ENCODE measurements around the gene CCDC136. TPM values are rescaled to one million over a fixed set of nuclear protein-coding genes. Genes with fewer than 3 reads are reported as not detected.

CCDC136 gene
- total RNA-seq, 1 donor from 2014 or later = 0.26 TPM

- no peak for TF ChIP-seq CTCF (IDR thresholded peaks at IDR 0.05; ENCODE audit: insufficient read depth, low read length, severe bottlenecking)
- FAIRE-seq = no peak
Observed at GRCh38 chr7:128839751-128840177, 48.0 kb downstream of the CCDC136 start.

GRCh38 chr7:128840326-128841170, 48.8 kb downstream of the CCDC136 start:
- H3K27me3 ChIP-seq (ENCODE audit: control insufficient read depth, insufficient read depth, low read length) = no peaks in the 10 kb centered on the region
- no peak for DNase-seq (ENCODE audit: low read depth)
- no peaks in the 10 kb centered on the region for H3K36me3 ChIP-seq (ENCODE audit: control insufficient read depth, insufficient read depth, low read length)
- H3K4me3 ChIP-seq (ENCODE audit: low read depth, low read length) = no peak overlapping the region
- no peak for FAIRE-seq
- TF ChIP-seq CTCF (IDR thresholded peaks at IDR 0.05; ENCODE audit: insufficient read depth, low read length, severe bottlenecking) = no peak

More at GRCh38 chr7:128839751-128840177, 48.0 kb downstream of the CCDC136 start:
- H3K27me3 ChIP-seq (ENCODE audit: control insufficient read depth, insufficient read depth, low read length) = no peaks in the 10 kb centered on the region
- DNase-seq (ENCODE audit: low read depth) = no peak
- no peak overlapping the region for H3K4me3 ChIP-seq (ENCODE audit: low read depth, low read length)
- H3K36me3 ChIP-seq (ENCODE audit: control insufficient read depth, insufficient read depth, low read length) = no peaks in the 10 kb centered on the region

GRCh38 chr7:128841171-128841690, 49.5 kb downstream of the CCDC136 start:
- no peak for TF ChIP-seq CTCF (IDR thresholded peaks at IDR 0.05; ENCODE audit: insufficient read depth, low read length, severe bottlenecking)
- Histone ChIP-seq H3K4me3 (ENCODE audit: low read depth, low read length) (no peak overlapping the region), H3K36me3 (ENCODE audit: control insufficient read depth, insufficient read depth, low read length) (no peaks in the 10 kb centered on the region), H3K27me3 (ENCODE audit: control insufficient read depth, insufficient read depth, low read length) (no peaks in the 10 kb centered on the region)
- DNase-seq (ENCODE audit: low read depth) = no peak
- no peak for FAIRE-seq

- H3K27me3 ChIP-seq (ENCODE audit: control insufficient read depth, insufficient read depth, low read length) = no peaks in the 10 kb centered on the region
- no peak for FAIRE-seq
- no peak overlapping the region for H3K4me3 ChIP-seq (ENCODE audit: low read depth, low read length)
- peak; percentile 94 for TF ChIP-seq CTCF (IDR thresholded peaks at IDR 0.05; ENCODE audit: insufficient read depth, low read length, severe bottlenecking)
- H3K36me3 ChIP-seq (ENCODE audit: control insufficient read depth, insufficient read depth, low read length) = no peaks in the 10 kb centered on the region
- DNase-seq (ENCODE audit: low read depth) = peak; percentile 15
Observed at GRCh38 chr7:128841921-128842673, 50.3 kb downstream of the CCDC136 start.

- DNase-seq (ENCODE audit: low read depth) (no peak), FAIRE-seq (no peak)
- H3K36me3 ChIP-seq (ENCODE audit: control insufficient read depth, insufficient read depth, low read length) = no peaks in the 10 kb centered on the region
- no peak overlapping the region for H3K4me3 ChIP-seq (ENCODE audit: low read depth, low read length)
- TF ChIP-seq CTCF (IDR thresholded peaks at IDR 0.05; ENCODE audit: insufficient read depth, low read length, severe bottlenecking) = no peak
- H3K27me3 ChIP-seq (ENCODE audit: control insufficient read depth, insufficient read depth, low read length) = no peaks in the 10 kb centered on the region
Observed at GRCh38 chr7:128842674-128843641, 51.2 kb downstream of the CCDC136 start.
